ENCODE measurements around the gene CFAP299.

DNA sequence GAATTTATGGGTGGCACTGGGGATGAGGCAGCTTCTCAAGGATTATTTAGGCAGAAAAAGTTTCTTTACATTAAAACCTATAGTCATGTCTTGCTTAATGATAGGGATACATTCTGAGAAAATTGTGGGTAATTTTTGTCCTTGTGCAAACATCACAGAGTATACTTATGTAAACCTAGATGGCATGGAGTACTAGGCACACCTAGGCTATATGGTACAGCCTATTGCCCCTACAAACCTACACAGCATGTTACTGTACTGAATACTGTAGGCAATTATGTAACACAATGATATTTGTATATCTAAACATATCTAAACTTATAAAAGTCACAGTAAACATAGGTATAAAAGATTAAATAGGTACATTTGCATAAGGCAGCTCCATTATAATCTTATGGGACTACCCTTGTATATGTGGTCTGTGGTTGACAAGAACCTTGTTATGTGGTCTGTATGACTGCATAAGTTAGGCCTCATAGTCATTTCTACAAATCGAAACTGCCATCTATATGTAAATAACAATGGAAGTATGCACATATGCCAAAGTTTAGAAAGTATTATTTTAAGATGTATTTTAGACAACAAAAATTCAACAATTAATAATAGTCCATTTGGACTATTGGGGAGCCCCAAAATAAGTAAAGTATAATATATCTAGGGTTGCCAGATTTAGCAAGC, 87.3 kb downstream of the CFAP299 start:
- TF ChIP-seq, protein P1, sequence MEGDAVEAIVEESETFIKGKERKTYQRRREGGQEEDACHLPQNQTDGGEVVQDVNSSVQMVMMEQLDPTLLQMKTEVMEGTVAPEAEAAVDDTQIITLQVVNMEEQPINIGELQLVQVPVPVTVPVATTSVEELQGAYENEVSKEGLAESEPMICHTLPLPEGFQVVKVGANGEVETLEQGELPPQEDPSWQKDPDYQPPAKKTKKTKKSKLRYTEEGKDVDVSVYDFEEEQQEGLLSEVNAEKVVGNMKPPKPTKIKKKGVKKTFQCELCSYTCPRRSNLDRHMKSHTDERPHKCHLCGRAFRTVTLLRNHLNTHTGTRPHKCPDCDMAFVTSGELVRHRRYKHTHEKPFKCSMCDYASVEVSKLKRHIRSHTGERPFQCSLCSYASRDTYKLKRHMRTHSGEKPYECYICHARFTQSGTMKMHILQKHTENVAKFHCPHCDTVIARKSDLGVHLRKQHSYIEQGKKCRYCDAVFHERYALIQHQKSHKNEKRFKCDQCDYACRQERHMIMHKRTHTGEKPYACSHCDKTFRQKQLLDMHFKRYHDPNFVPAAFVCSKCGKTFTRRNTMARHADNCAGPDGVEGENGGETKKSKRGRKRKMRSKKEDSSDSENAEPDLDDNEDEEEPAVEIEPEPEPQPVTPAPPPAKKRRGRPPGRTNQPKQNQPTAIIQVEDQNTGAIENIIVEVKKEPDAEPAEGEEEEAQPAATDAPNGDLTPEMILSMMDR (IDR thresholded peaks at IDR 0.05): no peak
- TF ChIP-seq POLR2A (IDR thresholded peaks at IDR 0.05; ENCODE audit: low read depth) (no peak), EP300 (IDR thresholded peaks at IDR 0.05) (no peak), POLR2AphosphoS5 (IDR thresholded peaks at IDR 0.05) (no peak)

All from esophagus muscularis mucosa (tissue), 4 donors.